Ectodermal cell (in vitro differentiated cells): ENCODE data around the gene PEAK1.

Experiments
- H3K27ac ChIP-seq: 2 replicates; pipeline ENCODE4 v1.7.0; 2013; ENCODE audit warnings: mild to moderate bottlenecking, low read depth, low read length; ENCODE audit not compliant: insufficient read depth, poor library complexity, severe bottlenecking
- H3K27me3 ChIP-seq: 2 replicates; pipeline ENCODE4 v1.7.0; 2013; ENCODE audit warnings: mild to moderate bottlenecking, low read length; ENCODE audit not compliant: insufficient read depth, control insufficient read depth, poor library complexity, severe bottlenecking
- H3K36me3 ChIP-seq: one replicate; pipeline ENCODE4 v1.7.0; 2013; ENCODE audit warnings: low read length; ENCODE audit not compliant: control insufficient read depth, insufficient read depth
- H3K4me1 ChIP-seq: one replicate; pipeline ENCODE4 v1.7.0; 2013; ENCODE audit warnings: low read length; ENCODE audit not compliant: control insufficient read depth, insufficient read depth
- H3K4me3 ChIP-seq: 2 replicates; pipeline ENCODE4 v1.7.0; 2013; ENCODE audit warnings: low read depth, low read length, control low read depth; ENCODE audit not compliant: insufficient read depth
- H3K9me3 ChIP-seq: 2 replicates; pipeline ENCODE4 v1.7.0; 2013; ENCODE audit warnings: mild to moderate bottlenecking, low read length, moderate library complexity; ENCODE audit not compliant: control insufficient read depth
- WGBS, 2 experiments: methylation state at CpG; one replicate each; pipeline ENCODE4 v1.1.7; 2013; ENCODE audit warnings: missing lambda C conversion rate in 2 of 2; 5-methylcytosine and 5-hydroxymethylcytosine counted together

The PEAK1 gene

DNA sequence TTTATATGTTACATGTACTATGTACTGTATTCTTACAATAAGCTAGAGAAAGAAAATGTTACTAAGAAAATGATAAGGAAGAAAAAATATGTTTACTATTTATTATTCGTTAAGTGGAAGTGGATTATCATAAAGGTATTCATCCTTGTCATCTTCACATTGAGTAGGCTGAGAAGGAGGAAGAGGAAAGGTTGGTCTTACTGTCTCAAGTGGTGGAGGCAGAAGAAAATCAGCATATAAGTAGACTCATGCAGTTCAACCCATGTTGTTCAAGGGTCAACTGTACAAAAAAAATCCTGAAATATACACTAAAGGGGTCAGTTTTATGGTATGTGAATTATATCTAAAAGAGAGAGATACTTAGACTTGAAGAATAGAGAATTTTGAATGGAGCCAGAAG is 6.5 kb upstream of the PEAK1 start:
- Histone ChIP-seq H3K4me3 (no peak overlapping the region), H3K4me1 (no peaks in the 10 kb centered on the region), H3K27me3 (no peaks in the 10 kb centered on the region), H3K36me3 (no peaks in the 10 kb centered on the region), H3K9me3 (no peaks in the 10 kb centered on the region), H3K27ac (no peak overlapping the region)
- WGBS, 2 experiments: 94 to 100% methylated on average over 1 of the region's 1 CpG

DNA sequence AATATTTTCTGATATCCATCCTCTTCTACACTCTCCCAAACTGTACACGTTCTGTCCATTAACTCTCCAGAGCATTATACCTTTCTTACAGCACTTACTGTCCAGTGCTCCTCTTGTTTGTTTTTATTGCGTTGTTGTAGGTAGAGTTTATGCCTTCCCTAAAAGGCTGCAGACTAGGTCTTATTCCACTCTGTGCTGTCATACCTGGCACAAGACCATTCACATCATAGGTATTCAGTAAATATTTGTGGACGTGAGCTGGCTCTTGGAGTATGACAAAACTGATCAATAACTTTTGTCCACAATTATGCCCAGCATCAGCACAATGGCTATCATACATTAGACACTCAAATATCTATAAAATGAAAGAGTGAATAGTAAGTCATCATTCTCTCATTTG is 5.2 kb upstream of the PEAK1 start:
- WGBS, 2 experiments: 94 to 96% methylated on average over 2 to 3 of the region's 3 CpGs
- Histone ChIP-seq H3K4me3 (no peak overlapping the region), H3K36me3 (no peaks in the 10 kb centered on the region), H3K9me3 (no peaks in the 10 kb centered on the region), H3K27me3 (no peaks in the 10 kb centered on the region), H3K27ac (no peak overlapping the region), H3K4me1 (no peaks in the 10 kb centered on the region)

DNA sequence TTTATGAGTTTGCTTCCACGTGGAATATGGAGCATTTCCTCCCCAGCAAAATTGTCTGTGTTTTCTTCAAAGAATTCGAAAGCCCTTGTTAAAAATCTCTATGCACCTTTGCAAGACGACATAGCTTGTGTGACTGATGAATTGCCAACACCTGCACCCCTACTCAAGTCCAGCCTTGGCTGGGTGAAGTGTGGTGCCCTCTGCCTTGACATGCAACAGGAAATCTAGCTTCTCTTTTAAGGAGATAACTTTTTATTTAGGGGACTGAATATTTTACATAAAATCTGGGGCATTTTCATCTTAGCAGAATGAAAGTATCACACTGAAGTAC is 1.4 kb upstream of the PEAK1 start:
- Histone ChIP-seq H3K4me1 (peaks cover 3% of the 10 kb centered on the region), H3K4me3 (peak overlapping the region; percentile 95), H3K27ac (no peak overlapping the region), H3K27me3 (no peaks in the 10 kb centered on the region), H3K36me3 (no peaks in the 10 kb centered on the region), H3K9me3 (no peaks in the 10 kb centered on the region)
- 2% methylated on average over 3 of the region's 3 CpGs for WGBS, 2 experiments

DNA sequence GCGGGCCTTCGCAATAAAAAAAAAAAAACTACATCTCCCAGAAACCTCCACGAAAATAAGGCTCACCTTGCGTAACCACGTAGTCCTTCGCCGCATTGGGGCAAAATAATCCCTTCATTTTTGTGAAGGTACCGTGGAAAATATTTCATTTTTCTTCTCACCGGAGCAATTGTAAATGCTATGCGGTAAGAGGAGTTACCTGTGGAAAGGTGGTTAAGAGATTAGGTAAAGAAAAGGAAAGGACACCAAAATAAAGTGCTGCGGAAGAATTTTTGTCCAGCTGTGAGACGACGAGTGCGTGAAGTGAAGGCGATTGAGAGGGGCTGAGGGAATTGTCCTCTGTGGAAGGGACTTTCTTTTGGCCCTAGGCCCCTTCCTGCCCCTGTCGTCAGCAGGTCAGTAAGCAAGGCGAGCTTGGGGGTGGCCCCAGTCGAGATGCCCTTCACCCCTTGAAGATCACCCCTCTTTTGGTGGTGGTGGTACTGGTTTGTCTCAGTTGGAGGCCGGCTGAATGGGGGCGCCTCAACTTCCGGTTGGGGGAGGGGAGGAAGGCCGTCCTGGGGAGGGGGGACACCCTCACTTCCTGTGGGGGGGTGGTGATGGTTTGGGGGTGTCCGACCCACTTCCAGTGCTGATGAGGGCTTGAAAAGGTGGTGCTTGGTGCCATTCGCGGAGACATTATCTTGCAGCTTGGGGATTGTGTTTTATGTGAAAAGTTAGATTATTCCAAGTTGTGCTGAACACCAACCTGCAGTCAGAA is 886 bp upstream of the PEAK1 start, which contains the start of gene HMG20A:
TSS of gene HMG20A (plus strand) at position 279 of the 760 bp plus-strand sequence. CDS start 37,520 bp downstream, outside the sequence.
- Histone ChIP-seq H3K4me1 (peaks cover 8% of the 10 kb centered on the region), H3K27me3 (no peaks in the 10 kb centered on the region), H3K27ac (peak within 1 kb of the TSS; percentile 64), H3K36me3 (no peaks in the 10 kb centered on the region), H3K9me3 (no peaks in the 10 kb centered on the region), H3K4me3 (peak within 1 kb of the TSS; percentile 95)
- 0 to 1% methylated on average over 25 of the region's 25 CpGs for WGBS, 2 experiments

DNA sequence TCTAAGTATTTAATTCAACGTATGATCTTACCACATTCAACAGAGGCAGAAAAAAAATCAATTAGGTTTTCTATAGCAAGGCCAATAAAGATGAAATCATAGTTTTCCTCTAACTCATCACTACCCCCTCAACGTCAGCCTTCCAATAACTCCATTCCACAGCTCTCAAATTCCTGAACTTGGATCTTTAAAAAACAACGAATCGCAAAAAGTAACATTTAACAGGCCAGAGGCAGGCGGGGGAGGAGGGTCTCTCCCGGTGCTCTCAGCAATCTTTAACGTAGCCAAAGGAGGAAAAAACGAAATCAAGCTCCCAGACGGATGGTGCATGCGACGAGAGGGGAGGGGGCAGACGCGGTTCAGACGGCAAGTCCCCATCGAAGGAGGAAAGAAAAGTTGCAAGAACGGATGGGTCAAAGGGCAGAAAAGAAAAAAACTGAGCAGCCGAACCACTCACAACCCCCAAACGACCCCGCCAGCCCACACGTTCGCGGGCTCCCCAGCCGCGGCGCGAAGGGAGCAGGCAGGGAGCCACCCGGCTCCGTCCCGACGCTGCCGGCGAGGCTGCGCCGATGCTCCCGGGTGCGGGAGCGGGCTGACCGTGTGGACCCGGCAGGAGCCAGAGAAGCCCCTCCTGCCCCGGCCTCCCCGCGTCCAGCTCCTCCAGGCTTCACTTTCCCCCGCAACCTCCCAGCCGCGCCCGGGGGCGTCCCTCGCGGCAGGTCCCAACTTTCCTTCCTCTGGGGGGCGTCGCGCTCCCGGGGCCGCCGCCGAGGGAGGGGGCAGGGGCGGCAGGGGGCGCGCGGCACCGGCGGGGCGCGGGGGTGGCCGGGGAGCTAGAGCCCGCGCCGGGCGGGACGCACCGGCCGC is 703 bp downstream of the PEAK1 start:
- 1% methylated on average over 72 of the region's 72 CpGs for WGBS, 2 experiments

DNA sequence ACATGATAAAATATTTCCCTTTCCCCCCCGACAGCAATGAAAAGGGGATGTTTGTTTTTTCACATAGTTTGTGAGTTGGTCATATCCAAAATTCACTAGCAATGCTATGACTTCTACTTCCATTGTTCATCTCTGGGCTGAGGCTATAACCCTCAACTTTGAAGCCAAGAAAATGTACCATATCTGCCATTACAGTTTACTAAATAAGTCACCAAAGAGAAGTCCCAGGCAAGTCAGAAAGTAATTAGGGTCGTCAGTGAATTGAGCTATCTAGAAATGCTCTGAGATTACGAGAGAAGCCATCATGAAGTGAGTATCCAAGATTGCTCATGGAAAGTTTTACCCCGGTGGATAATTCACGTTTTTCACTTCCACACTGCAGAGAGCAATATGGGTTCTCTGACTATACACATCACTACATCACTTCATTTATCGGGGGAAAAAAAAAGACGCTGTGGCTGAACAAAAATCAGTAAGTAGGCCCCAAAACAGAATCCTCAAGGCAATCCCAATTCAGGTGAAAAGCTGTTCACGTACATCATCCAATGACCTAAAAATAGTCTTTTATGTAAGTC is 1.4 kb downstream of the PEAK1 start:
- Histone ChIP-seq H3K36me3 (no peaks in the 10 kb centered on the region), H3K4me3 (peak overlapping the region; percentile 95), H3K27me3 (no peaks in the 10 kb centered on the region), H3K4me1 (peaks cover 14% of the 10 kb centered on the region), H3K27ac (no peak overlapping the region), H3K9me3 (no peaks in the 10 kb centered on the region)
- WGBS, 2 experiments: 48 to 57% methylated on average over 7 of the region's 8 CpGs

More for the DNA sequence above, 703 bp downstream of the PEAK1 start:
- H3K9me3 ChIP-seq: no peaks in the 10 kb centered on the region
- no peaks in the 10 kb centered on the region for H3K27me3 ChIP-seq
- H3K4me1 ChIP-seq: peaks cover 14% of the 10 kb centered on the region
- peak overlapping the region; percentile 18 for H3K27ac ChIP-seq
- peak overlapping the region; percentile 95 for H3K4me3 ChIP-seq
- no peaks in the 10 kb centered on the region for H3K36me3 ChIP-seq

DNA sequence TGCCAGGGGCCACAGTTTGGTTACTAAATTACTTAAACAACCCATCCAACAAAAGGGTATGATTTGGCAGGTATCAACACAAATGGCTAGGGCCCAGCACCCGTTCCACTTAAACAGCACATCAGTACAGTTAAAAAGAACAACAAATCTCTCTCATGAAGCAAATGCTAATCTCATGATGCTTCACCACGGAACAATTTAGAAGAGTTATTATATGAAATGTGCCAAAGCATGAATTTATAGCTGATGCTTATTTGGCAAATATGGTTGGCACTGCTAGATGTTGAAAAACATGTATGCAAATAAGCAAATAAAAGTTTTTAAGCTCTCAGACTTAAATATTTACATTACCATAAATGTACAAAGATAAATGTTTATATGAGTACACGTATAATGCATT is 2.3 kb downstream of the PEAK1 start:
- 87 to 93% methylated on average over 3 of the region's 3 CpGs for WGBS, 2 experiments

DNA sequence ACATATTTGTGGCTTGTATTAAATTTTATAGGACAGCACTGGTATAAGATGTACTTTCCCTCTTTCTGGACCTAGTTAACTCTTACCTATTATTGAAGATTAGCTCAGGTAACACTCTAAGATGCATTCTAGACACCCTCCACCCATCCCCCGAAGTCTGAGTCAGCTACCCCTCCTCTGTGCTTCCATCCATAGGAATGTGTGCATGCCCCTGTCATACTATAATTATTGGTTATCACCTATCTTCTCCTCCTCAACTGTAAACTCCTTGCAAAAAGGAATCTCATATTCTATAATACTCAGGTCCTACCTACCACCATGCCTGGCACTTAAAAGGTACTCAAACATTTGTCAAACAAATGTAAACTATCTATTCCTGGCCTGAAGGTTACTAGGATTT is 3.0 kb downstream of the PEAK1 start:
- H3K4me3 ChIP-seq: no peak overlapping the region
- H3K36me3 ChIP-seq: no peaks in the 10 kb centered on the region
- WGBS, 2 experiments: 95 to 96% methylated on average over 1 of the region's 1 CpG

More for the DNA sequence above, 2.3 kb downstream of the PEAK1 start:
- no peaks in the 10 kb centered on the region for H3K36me3 ChIP-seq
- no peak overlapping the region for H3K27ac ChIP-seq
- no peak overlapping the region for H3K4me3 ChIP-seq
- no peaks in the 10 kb centered on the region for H3K27me3 ChIP-seq
- no peaks in the 10 kb centered on the region for H3K9me3 ChIP-seq
- peaks cover 14% of the 10 kb centered on the region for H3K4me1 ChIP-seq

DNA sequence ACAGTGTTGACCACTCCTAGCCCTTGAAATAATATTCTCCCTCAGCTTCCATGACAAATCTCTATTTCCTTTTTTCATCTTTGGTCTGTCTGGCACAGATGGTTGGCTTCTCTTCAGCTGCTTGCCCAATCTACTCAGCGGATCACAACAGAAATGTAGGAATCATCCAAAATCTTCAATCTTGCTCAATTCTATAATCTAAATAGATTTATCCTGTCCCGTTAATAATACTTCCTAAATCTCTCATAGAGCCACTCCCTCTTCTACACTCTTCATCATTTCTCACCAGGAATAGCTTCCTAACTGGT is 3.8 kb downstream of the PEAK1 start:
- no peaks in the 10 kb centered on the region for H3K9me3 ChIP-seq
- no peak overlapping the region for H3K4me3 ChIP-seq
- 86 to 89% methylated on average over 2 of the region's 2 CpGs for WGBS, 2 experiments
- no peak overlapping the region for H3K27ac ChIP-seq
- H3K4me1 ChIP-seq: peaks cover 14% of the 10 kb centered on the region
- no peaks in the 10 kb centered on the region for H3K36me3 ChIP-seq
- H3K27me3 ChIP-seq: no peaks in the 10 kb centered on the region

More for the DNA sequence above, 3.0 kb downstream of the PEAK1 start:
- no peaks in the 10 kb centered on the region for H3K9me3 ChIP-seq
- H3K4me1 ChIP-seq: peaks cover 14% of the 10 kb centered on the region
- H3K27ac ChIP-seq: no peak overlapping the region
- no peaks in the 10 kb centered on the region for H3K27me3 ChIP-seq

DNA sequence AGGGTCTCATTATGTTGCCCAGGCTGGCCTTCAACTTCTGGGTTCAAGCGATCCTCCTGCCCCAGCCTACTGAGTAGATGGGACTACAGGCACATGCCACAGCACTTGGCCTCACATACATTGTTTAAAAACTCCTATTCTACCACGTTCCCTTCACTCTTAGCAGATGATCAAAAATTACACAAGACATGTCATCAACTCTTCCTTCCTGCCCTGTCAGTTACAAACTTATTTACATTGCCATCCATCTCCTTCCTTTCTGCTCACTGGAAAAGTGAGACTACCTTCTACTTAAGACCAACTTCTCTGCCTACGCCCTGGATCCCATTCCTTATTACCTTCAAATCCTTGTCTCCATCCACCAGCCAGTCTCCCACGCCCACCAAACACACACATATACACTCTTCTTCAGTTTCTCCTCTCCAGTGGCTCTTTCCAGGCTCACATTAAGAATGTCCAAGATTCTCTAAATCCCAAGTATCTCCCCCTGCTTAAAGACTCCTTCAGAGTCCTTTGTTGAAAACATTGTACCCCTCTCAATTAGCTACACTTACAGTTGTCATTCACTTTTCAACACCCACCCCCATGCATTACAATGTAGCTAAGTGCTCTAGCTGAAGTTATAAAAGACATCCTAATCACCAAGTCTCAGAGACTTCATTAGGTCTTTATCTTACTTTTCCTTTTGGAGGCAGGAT is 4.3 kb downstream of the PEAK1 start:
- Histone ChIP-seq H3K27ac (no peak overlapping the region), H3K4me1 (peaks cover 14% of the 10 kb centered on the region), H3K9me3 (no peaks in the 10 kb centered on the region), H3K36me3 (no peaks in the 10 kb centered on the region), H3K4me3 (no peak overlapping the region), H3K27me3 (no peaks in the 10 kb centered on the region)
- 85 to 89% methylated on average over 4 of the region's 4 CpGs for WGBS, 2 experiments
